Measurements from ENCODE around the gene CFAP251. TPM values are rescaled to one million over a fixed set of nuclear protein-coding genes. Genes with fewer than 3 reads are reported as not detected.

The CFAP251 gene
- total RNA-seq, 4 donors from 2014 or later, result 0.30 to 6.2 (median 3.4) TPM

DNA sequence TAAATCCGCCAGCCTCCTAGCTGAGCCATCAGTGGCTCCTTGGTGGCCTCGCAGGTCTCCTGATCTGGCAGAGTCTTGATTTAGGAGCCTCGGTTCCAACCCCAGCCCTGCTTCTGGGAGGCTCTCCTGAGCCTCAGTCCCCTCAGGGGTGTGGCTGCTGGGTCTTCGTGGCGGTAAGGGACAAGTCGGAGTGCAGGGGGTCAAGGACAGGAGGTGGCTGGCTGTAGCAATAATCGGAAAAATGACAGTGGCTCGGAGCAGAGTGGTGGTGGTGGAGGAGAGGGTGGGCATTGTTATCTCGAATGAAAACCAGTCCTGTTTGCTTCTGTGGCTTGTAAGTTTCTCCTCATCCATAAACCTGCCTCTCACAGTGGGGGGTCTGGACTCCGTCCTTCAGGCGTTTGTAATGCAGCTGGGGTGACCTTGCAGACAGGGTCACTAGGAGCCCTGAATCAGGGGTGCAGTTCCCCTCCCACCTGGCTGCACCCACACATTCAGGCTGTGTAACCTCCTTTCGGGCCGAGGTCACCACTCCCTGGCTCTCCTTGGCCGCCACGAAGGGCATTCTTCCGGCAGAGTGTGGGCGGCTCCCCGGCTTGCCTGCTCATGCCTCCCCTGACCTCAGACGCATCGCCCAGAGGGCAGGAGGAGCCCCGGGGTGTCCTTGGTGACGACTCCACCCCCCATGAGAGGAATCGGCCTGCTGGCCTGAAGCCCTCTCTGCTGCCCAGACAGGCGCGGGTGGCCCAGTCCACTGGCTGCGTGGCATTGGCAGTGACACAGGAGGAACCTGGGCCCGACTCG lies 111.4 kb downstream of the CFAP251 start:
- WGBS, 2 donors, result 53 to 67% methylated on average over 21 to 28 of the region's 28 CpGs
- no peak for TF ChIP-seq POLR2A (IDR thresholded peaks at IDR 0.05)
- TF ChIP-seq CTCF (IDR thresholded peaks at IDR 0.05), result no peak
- no peak for DNase-seq (ENCODE audit: low spot score in 2 of 2)
- intact Hi-C loops (cut with DNase I; ENCODE audit: low total_unique reads), result no loop called here
- no peak overlapping the region for H3K4me3 ChIP-seq (ENCODE audit: low read depth, poor library complexity, severe bottlenecking)

GRCh38 chr12:122030424-122031035 lies 112.1 kb downstream of the CFAP251 start:
- DNase-seq (ENCODE audit: low spot score in 2 of 2), result no peak
- WGBS, 2 donors, result 86 to 89% methylated on average over 13 of the region's 13 CpGs
- TF ChIP-seq POLR2A (IDR thresholded peaks at IDR 0.05), result no peak
- TF ChIP-seq CTCF (IDR thresholded peaks at IDR 0.05), result no peak
- intact Hi-C loops (cut with DNase I; ENCODE audit: low total_unique reads), result no loop called here
- H3K4me3 ChIP-seq (ENCODE audit: low read depth, poor library complexity, severe bottlenecking), result no peak overlapping the region

GRCh38 chr12:122031342-122032216 lies 113.2 kb downstream of the CFAP251 start:
- TF ChIP-seq CTCF (IDR thresholded peaks at IDR 0.05) (peak in 1 of 3 donors; percentile 8), POLR2A (IDR thresholded peaks at IDR 0.05) (no peak)
- intact Hi-C loops (cut with DNase I; ENCODE audit: low total_unique reads), result no loop called here
- H3K4me3 ChIP-seq (ENCODE audit: low read depth, poor library complexity, severe bottlenecking), result no peak overlapping the region
- 68% methylated on average over 21 of the region's 21 CpGs for WGBS, 2 donors
- no peak for DNase-seq (ENCODE audit: low spot score in 2 of 2)

- intact Hi-C loops (cut with DNase I; ENCODE audit: low total_unique reads), result no loop called here
- TF ChIP-seq POLR2A (IDR thresholded peaks at IDR 0.05) (no peak), CTCF (IDR thresholded peaks at IDR 0.05) (no peak)
Observed at GRCh38 chr12:122032580-122032979, 114.2 kb downstream of the CFAP251 start.

GRCh38 chr12:122035292-122035691 lies 116.9 kb downstream of the CFAP251 start:
- H3K4me3 ChIP-seq (ENCODE audit: low read depth, poor library complexity, severe bottlenecking), result no peak overlapping the region
- DNase-seq (ENCODE audit: low spot score in 2 of 2), result no peak
- TF ChIP-seq POLR2A (IDR thresholded peaks at IDR 0.05) (no peak), CTCF (IDR thresholded peaks at IDR 0.05) (no peak)
- intact Hi-C loops (cut with DNase I; ENCODE audit: low total_unique reads), result no loop called here
- 40 to 52% methylated on average over 8 of the region's 8 CpGs for WGBS, 2 donors

More at GRCh38 chr12:122032580-122032979, 114.2 kb downstream of the CFAP251 start:
- H3K4me3 ChIP-seq (ENCODE audit: low read depth, poor library complexity, severe bottlenecking), result no peak overlapping the region
- WGBS, 2 donors, result 92 to 93% methylated on average over 11 of the region's 11 CpGs
- DNase-seq (ENCODE audit: low spot score in 2 of 2), result no peak

Measured in lower leg skin (tissue), 4 donors.